GM19324 (cell line): ENCODE data around the gene EBF3.

ENCODE experiments used
- ATAC-seq: cut with Tn5 transposase; IDR thresholded peaks from one replicate; pipeline ENCODE4 v1.9.1; 2021; ENCODE audit warnings: mild to moderate bottlenecking, moderate library complexity; ENCODE audit not compliant: unreplicated experiment, low FRiP score

EBF3 gene

DNA sequence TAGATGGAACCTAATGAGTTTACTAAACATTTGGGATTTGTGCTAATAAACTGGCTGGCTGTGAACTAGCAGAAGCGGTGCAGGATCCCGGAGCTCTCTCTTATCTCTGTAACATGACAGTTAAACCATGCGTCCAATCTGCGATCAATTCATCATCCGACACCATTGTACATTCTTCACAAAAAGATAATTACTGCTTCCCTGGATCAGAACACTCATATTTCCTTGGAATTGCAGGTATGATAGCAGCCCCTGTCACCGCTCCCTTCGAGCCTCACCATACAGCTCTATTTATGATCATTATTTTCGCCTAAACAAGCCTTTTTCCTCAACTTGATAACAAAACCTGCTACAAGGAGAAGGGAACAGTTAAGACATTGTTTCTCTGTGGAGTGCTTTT is 18.5 kb downstream of the EBF3 start:
- no peak for ATAC-seq

DNA sequence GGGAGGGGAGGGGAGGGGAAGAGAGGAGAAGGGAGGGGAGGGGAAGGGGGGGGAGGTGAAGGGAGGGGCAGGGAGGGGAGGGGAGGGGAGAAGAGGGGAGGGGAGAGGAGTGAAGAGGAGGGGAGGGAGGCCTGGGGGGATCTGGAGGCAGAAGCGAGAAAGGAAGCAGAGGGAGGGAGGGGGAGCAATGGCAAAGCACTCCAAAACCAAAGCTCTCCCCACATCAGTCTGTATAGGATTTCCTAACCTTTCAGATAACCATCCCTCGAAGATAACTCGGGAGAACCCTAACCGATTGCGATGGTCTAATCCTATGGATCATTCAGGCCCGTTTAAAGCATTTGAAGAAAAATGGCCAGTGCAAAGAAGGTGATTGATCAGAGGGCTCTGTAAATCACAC is 19.0 kb downstream of the EBF3 start:
- ATAC-seq = no peak

DNA sequence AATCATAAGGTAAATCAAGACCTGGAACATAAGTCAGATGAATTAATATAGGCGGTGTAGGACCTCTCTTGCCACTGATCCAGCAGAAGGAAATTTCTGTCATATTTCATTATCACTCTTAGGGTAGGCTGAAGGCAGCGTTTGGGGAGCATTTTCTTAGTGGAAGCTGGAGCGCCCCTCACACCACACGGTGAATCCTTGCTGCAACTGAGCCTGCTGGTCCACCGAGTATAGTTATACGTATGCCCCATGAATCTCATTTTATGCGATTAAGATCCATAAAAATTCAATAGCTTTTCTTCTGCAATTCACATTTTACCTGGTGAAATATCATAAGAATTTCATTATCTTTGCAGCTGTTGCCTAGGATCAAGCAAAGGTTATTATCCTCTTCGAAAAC is 19.6 kb downstream of the EBF3 start:
- ATAC-seq = no peak

DNA sequence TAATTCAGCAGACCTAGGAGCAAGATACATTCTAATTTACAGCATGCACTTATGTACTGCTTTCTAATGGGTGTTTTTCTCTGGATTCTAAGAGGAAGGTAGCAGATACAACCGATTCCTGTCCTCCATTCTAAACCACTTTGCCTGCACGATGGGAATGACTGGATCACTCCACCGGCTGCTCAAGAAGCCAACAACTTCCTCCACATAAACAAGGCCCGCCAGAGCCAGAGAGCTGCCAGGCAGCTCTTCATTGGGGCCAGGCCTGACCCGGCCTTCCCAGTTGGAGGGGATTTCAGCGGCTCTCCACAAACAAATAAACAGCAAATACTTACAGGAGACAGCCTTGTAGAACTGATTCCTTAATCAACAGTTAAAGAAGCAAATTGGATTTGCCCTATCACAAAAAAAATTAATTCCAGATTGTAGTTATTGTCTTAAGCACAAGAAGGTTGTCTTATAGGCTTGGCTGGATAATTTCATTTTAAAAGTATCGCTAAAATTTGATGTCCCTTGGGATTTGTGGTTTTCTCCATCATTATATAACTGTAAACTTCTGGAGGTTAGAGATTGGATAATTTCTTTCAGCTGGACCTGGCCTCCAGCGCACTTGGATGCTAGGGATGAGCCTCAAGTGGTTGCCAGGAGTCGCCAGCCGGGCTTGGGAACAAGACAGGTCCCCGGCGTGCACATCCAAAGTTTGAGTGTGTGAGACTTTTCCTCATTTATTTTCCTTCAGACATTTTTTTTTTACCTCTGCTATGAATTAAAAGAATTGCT is 20.9 kb downstream of the EBF3 start:
- ATAC-seq = no peak

DNA sequence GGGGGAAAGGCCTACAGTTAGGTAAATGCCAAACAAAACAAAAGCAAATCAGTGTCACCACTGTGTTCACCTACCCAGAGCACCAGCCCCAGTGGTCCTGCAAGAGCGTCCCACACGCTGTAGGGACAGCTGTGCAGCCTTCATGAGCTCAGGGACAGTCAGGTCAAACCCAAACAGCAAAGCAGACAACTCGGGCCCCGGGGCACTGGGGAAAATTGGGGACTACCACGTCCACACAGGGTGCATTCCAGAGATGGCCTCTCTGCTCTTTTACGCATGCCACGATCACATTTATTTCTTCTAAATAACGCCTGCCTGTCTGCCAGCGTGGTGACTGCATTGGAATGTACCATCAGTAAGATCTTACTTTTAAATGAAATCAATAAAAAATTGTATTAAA is 21.7 kb downstream of the EBF3 start:
- no peak for ATAC-seq

DNA sequence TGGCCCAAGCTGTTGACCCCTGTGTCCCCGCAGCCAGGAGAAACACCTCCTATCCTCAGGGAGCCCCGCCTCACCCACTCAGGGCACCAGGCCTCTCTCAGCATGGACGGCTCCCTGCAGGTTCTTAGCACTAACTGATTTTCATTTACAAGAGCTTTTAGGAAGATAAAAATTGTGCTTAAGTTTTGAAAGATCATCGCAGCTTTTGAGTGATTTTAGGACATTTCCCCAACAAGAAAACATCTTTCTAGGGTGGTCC is 22.1 kb downstream of the EBF3 start:
- no peak for ATAC-seq

DNA sequence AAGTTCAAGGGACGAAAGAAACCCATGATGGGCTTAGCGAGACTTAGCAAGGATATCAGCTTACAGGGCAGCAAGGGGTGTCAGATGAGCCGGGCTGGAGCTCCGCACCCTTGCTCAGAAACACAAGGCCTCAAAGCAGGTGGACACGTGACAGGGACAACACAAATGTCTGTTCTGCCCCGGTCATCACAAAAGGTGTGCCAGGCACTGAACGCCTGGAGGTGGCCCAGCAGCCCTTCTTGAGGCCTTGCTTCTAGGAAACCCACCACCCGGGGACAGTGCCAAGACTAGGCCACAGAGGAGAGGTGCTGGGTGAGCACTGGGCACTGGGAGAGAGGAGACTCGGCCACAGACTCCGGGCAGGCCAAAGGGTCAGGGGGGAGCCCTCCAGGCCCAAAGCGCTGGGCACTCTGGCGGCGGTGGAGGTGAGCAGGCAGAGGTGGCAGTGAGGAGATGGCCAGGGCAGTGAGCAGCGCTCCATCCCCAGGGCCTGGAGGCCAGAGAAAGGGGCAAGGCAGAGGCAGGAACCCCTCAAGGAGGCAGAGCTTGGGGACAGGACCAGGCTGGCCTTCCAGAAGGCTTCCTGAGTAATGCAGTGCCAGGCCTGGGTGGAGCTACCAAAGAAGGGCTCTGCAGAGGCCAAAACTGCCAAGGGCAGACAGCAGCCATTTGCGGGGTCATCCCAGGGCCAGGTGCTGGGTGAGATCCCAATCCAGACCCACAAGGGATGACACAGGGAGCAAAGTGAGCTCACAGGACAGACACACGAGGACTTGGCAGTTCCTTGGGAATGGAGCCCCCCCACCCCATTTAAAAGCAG is 22.7 kb downstream of the EBF3 start:
- ATAC-seq = no peak

DNA sequence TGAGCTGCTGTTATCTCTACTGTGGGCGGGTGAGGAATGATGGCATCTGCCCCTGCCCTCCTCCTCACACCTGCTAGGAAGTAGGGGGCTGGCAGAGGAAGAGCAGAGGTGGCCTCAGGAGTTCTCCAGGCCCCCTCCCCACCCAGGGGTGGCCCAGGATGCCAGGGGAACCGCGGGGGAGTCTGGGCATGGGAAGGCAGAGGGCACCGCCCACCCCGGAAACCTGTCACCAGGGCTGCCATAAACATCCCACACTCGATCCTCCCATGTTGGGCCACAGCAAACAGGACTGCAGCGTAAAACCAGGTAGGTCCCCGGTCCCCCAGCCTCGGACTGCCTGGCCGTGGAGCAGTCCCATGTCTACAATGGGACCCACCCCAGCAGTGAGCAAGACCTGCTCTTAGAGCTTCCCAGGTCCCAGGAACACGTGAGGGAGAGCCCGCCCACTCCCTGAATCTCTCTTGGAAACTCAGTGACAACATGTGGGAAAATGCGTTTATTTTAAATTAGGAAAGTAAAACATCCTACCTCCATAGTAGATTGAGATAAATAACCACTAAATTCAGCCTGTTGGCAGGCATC is 23.4 kb downstream of the EBF3 start:
- ATAC-seq = no peak

DNA sequence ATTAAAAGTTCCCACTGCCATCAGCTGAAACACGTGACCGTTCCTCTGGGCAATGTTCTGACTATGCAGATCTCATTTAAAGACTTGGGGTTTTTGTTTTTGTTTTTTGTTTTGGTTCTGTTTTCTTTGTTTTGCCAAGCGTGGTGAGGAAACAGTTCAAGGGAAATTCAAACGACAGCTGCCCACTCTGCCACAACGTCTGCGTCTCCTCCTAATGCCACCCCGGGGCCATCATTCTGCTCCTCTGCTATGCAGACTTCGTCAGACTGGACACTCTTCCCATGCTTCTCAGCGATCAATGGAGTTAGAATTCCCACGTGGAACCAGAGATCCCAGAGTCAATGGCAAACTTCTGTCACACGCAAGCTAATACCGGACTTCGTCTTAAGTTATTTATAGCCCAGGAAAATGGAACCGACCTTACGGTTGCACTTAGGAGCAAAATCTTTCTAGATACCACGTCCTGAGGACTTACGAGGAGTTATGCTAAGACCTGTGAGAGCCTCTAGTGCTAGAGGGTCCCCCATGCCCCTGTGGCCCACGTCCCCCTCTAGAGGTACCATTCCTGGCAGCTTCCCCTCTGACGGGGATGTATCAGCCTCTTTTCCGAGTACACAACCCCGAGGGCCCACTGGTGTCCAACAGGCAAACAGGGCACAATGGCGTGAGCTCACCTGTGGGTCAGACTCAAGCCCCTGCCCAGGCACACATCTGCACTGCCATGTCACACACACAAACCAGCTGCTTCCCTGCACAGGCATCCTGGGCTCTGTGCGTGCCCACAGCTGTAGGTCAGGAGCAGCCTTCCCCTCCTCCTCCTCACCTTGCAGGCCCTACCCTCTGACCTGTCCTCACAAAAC is 24.4 kb downstream of the EBF3 start:
- no peak for ATAC-seq

DNA sequence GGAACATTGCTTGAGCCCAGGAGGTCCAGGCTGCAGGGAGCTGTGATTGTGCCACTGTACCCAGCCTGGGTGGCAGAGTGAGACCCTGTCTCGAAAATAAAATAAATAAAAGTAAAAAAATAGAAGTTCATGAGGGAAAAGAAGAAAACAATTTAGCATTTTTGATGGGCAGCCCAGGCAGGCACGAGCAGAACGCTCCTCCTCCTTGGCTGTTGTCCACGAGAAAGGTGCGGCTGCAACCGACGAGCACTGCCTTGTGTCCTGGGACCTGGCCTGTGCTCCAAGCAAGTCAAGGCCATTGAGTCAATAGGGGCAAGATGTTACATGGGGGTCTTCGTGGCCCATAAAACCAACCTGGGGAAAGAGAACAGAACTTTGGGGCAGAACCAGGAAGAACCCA is 25.6 kb downstream of the EBF3 start:
- ATAC-seq = no peak

DNA sequence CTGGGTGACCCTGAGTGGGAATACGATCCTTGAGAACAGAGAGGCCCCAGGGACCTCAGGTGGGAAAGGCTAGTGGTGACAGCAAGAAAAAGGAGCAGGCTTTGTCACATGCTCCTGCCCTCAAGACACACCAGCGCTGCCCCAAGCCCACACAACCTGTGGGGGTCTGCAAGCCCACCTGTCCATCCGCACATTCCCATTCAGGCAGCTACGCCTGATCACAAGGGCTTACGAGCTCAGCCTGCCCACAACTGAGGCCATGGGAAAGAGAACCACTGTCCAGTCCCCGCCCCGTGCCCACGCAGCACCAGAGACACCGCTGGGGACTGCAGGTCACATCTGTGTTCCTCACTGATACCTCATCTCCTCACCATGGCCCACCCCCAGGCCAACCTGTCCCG is 26.7 kb downstream of the EBF3 start:
- ATAC-seq = no peak

DNA sequence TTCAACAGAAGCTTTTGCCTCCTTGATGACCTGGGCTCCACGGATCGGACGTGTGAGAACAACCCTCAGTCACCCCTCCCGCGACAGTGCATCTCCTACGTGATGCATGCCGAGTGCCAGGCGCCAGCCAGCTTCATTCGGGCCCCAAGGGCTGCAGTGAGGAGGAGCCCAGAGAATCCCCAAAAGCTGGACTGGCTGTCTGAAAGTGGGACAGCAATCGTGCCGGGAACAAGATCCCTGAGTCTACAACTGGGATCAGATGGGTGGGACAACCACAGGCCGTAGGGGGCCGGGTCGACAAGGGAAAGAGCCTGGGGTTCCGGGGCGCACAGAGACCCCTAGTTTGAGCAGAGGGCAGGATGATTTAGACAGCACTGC is 27.2 kb downstream of the EBF3 start:
- no peak for ATAC-seq

DNA sequence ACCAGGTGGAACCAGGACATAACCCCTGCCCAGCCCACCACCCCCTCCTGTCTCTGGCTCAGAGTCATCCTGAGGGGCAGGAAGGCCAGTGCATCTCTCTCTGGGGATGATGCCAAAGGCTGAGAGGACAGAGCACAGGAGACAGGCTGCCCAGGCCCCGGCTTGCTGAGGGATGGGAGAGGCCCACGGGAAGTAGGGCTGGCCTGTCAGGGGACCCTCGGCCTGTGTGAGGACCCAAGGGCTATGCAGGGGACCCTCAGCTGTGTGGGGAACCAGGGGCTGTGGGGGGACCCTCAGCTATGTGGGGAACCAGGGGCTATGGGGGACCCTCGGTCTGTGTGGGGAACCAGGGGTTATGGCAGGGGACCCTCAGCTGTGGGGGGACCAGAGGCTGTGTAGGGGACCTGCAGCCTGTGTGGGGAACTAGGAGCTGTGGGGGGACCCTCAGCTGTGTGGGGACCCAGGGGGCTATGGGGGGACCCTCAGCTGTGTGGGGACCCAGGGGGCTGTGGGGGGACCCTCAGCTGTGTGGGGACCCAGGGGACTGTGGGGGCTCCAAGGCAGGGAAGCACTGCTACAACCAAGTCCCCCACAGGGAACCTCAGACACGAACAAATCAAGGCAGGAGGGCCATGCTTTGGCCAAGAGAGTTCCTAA is 27.7 kb downstream of the EBF3 start:
- ATAC-seq = no peak

DNA sequence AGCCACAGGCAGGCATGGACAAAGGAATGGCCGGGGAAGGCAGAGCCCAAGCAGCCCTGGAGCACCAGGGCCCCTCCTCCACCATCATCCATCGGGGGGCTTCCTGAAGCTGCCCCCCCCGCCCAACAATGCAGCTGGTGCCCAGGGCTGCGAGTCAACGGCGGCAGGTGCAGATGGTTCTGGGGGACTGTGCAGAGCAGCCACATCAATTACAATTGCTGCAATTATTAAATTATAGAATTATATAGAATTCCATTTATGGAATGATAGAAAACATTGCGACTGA is 28.3 kb downstream of the EBF3 start:
- ATAC-seq = no peak

DNA sequence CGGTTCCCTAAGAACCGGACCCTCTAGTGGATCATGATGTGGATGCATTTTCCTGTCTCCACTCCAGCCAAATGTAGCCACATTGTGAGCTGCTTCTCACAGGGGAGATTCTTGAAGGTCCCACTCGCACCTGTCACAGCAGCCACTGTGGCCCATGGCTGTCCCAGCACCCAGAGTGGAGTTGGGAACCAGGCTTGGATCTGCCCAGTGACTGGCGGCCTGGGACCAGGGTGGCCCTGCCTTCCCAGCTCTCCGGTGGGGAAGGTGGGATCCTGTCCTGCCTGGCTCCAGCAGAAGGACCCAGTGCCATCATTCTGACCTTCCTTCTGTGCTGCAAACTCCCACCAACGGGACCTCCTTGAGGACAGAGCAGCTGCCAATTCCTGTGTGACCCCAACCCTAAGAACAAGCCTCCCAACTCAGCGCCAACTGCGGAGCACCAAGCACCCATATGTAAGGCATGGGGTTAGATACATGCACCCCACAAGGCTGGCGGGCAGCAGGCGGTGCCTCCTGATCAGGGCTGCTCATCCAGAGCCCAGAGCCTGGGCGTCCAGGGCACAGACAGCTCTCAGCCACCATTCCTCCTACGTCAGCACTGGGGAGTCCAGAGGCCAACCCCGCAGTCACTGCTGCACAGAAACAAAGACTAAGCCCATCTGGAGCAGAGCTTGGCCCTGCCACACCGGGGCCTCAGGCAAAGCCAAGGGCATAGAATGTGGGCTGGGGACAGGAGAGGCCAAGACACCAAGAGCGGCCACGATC is 28.8 kb downstream of the EBF3 start:
- no peak for ATAC-seq

DNA sequence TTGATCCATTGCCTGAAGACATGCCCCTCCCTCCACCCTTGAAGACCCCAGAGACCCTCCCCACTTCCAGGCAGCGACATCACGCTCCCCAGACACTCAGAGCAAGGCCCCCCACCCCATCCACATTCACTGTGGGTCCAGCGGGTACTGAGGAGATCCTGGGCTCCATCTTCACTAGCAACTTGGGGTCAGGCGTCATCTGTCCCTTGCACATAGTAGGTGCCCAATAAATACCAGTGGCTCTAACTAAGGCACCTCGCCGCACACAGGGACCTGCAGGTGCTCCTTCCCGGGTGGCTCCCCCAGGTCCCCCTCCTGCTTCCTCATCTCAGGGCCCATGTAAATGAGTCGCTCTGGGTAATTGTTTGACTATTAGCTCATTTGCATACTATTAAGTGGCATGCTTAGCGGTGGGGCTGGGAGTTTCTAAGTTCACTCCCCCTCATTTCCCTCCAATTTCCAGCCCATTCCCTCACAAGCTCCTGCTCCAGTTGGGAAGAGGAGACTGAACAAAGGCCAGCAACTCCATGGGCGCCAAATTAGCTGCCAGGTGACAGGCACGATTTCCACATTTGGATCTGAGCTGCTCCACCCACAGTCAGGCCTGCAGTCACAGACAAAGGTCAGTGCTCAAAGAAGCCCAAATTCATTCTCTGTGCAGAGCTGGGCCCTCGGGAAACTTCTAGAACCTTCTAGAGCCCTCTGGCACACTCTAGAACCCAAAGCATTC is 29.7 kb downstream of the EBF3 start:
- ATAC-seq = no peak

DNA sequence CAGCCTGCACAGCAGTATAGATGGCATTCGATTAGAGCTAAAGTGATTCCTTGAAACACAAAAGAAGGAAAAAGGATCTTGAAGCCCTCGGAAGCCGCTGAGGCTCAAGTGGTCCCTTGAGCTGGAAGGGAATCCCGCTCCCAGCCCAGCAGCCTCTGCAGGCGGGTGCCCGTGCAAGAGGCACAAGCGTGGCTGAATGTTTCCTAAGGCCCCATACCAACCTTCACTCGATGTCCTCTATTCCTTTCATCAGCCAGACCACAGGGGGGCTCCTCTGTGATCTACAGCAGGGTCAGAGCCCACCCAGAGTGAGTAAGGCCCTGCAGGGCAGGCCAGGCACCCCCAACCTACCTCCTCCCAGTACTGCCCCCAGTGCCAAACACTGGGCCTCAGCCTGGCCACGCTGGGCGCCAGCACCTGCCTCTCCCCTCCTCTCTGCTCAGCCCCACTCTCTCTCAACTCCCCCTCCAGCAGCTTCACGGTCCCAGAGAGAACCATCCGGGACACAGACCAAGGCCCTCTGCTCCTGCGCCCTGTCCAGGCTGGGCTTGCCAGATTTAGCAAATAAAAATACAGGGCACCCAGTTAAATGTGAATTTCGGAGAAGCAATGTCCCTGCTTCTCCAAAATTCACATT is 30.5 kb downstream of the EBF3 start:
- no peak for ATAC-seq

DNA sequence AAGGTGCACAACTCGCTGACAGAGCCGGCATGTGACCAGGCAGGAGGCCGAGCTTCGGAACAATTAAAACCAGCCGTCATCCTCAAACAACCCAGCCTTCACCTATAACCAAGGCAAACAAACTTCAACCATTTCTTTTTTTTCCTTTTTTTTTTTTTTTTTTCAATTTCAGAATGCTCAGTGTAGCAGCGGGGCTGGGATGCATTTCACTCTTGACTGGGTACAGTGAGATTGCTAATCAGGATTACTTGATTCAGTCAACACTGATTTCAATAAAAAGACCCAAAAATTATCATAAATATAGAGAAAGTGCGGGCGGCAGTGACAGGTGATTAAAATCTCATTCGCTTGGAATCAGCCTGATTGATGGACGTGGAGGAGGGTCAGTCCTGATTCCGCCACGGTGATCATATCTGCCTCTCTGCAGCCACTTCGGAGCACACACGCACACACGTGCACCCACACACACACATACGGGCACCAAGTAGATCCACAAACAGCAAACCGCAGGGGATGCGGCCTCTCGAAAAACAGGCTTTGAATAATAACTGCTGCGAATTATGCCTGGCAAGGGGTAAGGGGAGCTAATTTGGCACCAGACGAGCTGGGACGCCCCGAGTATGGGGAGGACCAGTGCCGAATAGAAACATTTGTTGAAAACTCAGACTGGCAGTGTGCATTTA is 31.2 kb downstream of the EBF3 start:
- no peak for ATAC-seq
